ENCODE measurements around the gene CD209. TPM values are rescaled to one million over a fixed set of nuclear protein-coding genes. Genes with fewer than 3 reads are reported as not detected.

Gene CD209
- total RNA-seq, 1 experiment from 2014 or later: not detected

GRCh38 chr19:7742991-7743390 is 4.3 kb downstream of the CD209 start:
- no peak overlapping the region for H3K4me2 ChIP-seq (ENCODE audit: low read length)
- no peaks in the 10 kb centered on the region for H3K9me2 ChIP-seq (ENCODE audit: insufficient read depth)
- H3K4me3 ChIP-seq (replicated peaks in 1 of 2; ENCODE audit: low read depth in 1 of 2, low read length in 2 of 2): no peak overlapping the region
- ChIA-PET RAD21 (ENCODE audit: low non-redundant PET in 1 of 2, low total read pairs in 2 of 2, uncharacterized antibody in 2 of 2, unreplicated experiment in 2 of 2) (no interaction called here), POLR2A (no interaction called here), CTCF (no interaction called here)
- H3K9me3 ChIP-seq (ENCODE audit: control insufficient read depth in 1 of 2, insufficient read depth in 1 of 2, low read depth in 1 of 2, low read length in 2 of 2): no peaks in the 10 kb centered on the region
- no peak overlapping the region for H3K9ac ChIP-seq (ENCODE audit: low read length)
- no peak overlapping the region for H3K27ac ChIP-seq (ENCODE audit: low read depth, low read length)
- TF ChIP-seq RAD21 (IDR thresholded peaks at IDR 0.05; ENCODE audit: low read depth) (no peak), SP1 (IDR thresholded peaks at IDR 0.05; ENCODE audit: low read depth) (no peak), POLR2A (IDR thresholded peaks at IDR 0.05; ENCODE audit: borderline replicate concordance, extremely low read depth, insufficient read depth, insufficient read length) (no peak), TCF7L2 (IDR thresholded peaks at IDR 0.05; ENCODE audit: borderline replicate concordance, extremely low read depth, insufficient read depth, insufficient read length) (no peak), POLR2AphosphoS5 (IDR thresholded peaks at IDR 0.05; ENCODE audit: low read depth, low read length) (no peak), ATF3 (IDR thresholded peaks at IDR 0.05) (no peak), EZH2 (IDR thresholded peaks at IDR 0.05) (no peak), EGR1 (IDR thresholded peaks at IDR 0.05; ENCODE audit: low read depth) (no peak), CTCF (IDR thresholded peaks at IDR 0.05 in 2 of 3, conservative IDR thresholded peaks at IDR 0.05 in 1 of 3; ENCODE audit: borderline replicate concordance in 1 of 3, insufficient read depth in 1 of 3, low read depth in 2 of 3, low read length in 2 of 3) (no peak), ZBTB33 (IDR thresholded peaks at IDR 0.05; ENCODE audit: extremely low read depth, insufficient replicate concordance, low read length) (no peak)
- DNase-seq (ENCODE audit: low read depth, low spot score) (no peak), ATAC-seq (no peak)
- H2AFZ ChIP-seq (ENCODE audit: low read depth, low read length, poor library complexity, severe bottlenecking): no peak overlapping the region
- BruUV-seq (replicated peaks): no TSS peak
- no peaks in the 10 kb centered on the region for H3K36me3 ChIP-seq (ENCODE audit: control insufficient read depth in 1 of 2, insufficient read depth in 2 of 2, low read length in 2 of 2)
- H3K79me2 ChIP-seq (ENCODE audit: insufficient read depth, low read length): no peaks in the 10 kb centered on the region
- H3K27me3 ChIP-seq (ENCODE audit: insufficient read depth, low read length): peaks cover 20% of the 10 kb centered on the region
- no peaks in the 10 kb centered on the region for H3K4me1 ChIP-seq (ENCODE audit: control insufficient read depth in 1 of 2, insufficient read depth in 2 of 2, low read length in 2 of 2)
- H4K20me1 ChIP-seq (ENCODE audit: insufficient read depth): no peaks in the 10 kb centered on the region
- intact Hi-C loops (cut with micrococcal nuclease): no loop called here

Measured in HCT116 (cell line).